IPS-NIHi11 (cell line): Measurements from ENCODE around the gene KCNRG.
"Not testable (repeated sequence)": the region's sequence is repeated elsewhere in the genome, so short reads cannot be mapped to it uniquely, and the experiment has no call there.

ENCODE experiments used
- DNase-seq: peaks from one replicate; pipeline ENCODE4 v3.0.0; 2012; ENCODE audit warnings: mixed read lengths, low spot score

The KCNRG gene

DNA sequence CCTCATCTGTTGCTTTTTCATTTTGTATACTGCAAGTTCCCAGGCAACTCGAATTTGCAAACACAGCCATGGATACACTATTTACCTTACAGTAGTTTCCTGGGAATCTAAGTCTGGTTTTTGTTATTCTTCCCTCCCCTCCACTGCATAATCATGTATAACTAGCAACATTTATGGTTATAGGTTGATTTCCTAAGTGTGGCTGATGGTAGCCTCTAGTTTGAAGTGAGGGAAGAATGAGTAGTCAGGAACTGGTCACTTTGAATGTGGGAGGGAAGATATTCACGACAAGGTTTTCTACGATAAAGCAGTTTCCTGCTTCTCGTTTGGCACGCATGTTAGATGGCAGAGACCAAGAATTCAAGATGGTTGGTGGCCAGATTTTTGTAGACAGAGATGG lies at the start of gene KCNRG:
Gene KCNRG, plus strand, starts transcription at position 187 of the 400 bp plus-strand sequence. Its CDS starts 50 bp downstream, at position 237.
- DNase-seq = no peak

DNA sequence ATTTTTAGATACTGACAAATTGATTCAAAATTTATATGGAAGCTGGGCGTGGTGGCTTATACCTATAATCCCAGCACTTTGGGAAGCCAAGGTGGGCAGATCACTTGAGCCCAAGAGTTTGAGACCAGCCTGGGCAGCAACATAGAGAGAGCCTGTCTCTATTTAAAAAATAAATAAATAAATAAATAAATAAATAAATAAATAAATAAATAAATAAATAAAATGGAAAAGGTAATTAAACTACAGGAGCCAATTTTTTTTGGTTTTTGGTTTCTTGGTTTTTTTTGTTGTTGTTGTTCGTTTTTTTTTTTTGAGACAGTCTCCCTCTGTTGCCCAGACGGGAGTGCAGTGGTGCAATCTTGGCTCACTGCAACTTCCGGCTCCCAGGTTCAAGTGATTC lies 47.8 kb upstream of the KCNRG start:
- no peak for DNase-seq

DNA sequence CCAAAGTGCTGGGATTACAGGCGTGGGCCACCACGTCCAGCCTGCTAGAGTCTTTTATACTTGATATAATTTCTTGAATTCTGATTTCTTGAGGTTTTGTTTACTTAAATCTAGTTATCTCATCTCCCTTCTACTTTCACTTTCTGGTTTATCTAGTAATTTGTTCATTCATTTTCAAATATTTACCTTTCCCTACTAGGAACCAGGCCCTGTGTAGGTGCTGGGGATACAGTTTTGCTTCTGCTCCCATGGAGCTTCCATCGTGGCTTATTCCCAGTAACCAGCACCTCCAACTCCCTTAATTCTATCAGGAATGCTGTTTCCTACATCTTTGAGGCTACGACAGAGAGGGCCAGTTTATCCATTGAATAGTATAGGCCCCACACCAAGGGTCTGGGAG lies 42.5 kb upstream of the KCNRG start:
- no peak for DNase-seq

GRCh38 chr13:49975826-49976225 lies 39.4 kb upstream of the KCNRG start:
- no peak for DNase-seq

GRCh38 chr13:49976314-49977258 lies 38.7 kb upstream of the KCNRG start:
- DNase-seq = peak; percentile 89

GRCh38 chr13:49977992-49978391 lies 37.3 kb upstream of the KCNRG start:
- no peak for DNase-seq

GRCh38 chr13:49980266-49980665 lies 35.0 kb upstream of the KCNRG start:
- no peak for DNase-seq

DNA sequence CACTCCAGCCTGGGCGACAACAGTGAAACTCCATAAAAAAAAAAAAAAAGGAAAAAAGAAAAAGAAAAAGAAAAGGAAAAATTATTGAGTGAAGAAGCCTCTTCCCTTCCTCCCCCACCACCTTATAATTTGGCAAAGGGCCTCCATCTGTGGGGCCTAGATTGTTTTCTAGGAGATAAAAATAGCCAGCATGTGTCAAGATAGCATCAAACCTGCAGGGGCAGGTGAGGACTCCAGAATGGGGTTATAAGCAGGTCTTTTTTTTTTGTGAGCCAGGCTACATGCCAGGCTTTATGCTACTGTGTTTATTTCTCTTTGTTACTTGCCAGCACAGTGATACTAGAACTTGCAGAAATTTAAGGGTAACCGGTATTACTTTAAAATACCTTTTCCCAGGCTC lies 30.1 kb upstream of the KCNRG start:
- no peak for DNase-seq

DNA sequence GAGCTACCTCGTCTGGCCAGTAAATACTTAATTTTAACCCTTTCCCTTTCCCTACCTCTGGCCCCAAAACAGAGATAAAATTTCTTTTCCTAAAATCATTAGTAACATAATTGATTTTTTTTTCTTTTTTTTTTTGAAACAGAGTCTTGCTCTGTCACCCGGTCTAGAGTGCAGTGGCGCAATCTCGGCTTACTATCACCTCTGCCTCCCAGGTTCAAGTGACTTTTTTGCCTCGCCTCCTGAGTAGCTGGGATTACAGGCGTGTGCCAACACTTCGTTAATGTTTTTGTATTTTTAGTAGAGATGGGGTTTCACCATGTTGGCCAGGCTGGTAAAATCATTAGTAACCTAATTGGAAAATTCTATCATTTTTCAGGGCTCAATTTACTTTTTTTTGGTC lies 28.8 kb upstream of the KCNRG start:
- DNase-seq = no peak

- not testable (repeated sequence) for DNase-seq
Measured at GRCh38 chr13:49990612-49991011, 24.6 kb upstream of the KCNRG start.

DNA sequence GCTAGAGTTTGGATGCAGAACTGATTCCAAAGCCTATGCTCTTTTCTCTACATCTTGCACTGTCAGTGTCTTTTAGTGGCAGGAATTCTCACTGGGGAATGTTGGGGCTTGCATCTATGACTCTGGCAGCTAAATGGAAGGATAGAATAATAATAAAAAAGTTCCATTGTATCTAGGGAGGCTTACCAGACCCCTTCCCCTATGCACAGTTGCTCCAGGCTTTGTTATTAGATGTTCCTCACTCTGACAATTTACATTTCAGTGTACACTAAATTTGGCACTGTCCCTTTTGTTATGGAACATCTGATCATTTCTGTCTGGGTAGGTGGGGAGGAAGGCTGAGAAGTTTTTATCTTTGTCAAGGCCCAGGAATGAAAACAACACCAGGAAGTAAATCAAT lies 22.1 kb upstream of the KCNRG start:
- DNase-seq = no peak

DNA sequence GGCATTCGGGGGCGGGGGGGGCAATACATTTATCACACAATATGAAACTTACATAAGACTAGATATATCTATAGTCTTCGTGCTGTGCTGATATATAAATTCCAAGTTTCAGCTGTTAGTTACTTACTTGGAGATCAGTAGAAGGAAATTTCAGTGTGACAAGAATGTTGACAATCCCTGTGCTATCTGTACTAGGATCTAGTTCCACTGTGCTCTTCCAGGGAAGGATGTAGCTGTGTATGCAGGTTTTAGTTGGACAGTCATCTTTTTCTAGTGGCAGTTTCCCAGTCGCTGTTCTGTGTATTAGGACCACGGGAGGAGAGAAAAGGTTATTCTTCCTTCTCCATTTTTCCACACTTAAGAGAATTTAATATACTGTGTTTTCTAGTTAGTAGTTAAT lies 21.6 kb upstream of the KCNRG start:
- no peak for DNase-seq

- no peak for DNase-seq
Measured at GRCh38 chr13:49995625-49996101, 19.6 kb upstream of the KCNRG start.

DNA sequence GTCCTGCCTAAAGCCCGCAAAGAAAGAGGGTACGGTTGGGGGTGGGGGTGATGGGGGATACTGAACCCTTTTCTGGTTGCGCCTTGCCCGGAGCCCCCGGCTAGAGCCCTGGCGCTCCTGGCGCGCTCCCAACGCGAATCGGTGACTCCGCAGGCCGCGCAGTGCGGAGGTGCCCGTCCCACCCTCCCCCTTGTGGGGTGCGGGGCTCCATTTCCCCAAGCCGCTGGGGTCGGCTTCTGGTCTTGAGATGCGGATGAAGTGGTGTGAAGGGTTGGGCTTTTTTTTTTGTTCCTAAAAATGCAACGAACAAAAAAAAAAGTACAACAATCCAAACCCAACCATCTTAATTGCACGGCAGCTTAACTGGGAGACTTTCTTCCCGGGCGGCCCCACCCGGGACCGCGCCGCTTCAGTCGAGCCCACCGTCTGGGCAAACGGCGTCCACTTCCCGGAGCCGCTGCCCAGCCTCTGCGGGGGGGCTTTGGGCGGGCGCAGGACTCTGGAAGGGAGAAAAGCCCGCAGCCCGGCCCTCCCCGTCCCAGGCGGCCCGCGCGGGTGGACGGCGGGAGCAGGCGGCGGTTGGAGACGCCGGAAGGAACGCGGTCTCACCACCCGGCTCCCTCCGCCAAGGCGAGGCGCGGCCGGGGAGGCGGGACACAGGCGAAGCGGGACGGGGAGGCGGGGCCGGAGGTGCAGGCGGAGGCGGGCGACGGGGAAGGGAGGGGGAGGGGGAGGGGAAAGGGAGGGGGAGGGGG lies 18.9 kb upstream of the KCNRG start:
- DNase-seq = peak; percentile 93

DNA sequence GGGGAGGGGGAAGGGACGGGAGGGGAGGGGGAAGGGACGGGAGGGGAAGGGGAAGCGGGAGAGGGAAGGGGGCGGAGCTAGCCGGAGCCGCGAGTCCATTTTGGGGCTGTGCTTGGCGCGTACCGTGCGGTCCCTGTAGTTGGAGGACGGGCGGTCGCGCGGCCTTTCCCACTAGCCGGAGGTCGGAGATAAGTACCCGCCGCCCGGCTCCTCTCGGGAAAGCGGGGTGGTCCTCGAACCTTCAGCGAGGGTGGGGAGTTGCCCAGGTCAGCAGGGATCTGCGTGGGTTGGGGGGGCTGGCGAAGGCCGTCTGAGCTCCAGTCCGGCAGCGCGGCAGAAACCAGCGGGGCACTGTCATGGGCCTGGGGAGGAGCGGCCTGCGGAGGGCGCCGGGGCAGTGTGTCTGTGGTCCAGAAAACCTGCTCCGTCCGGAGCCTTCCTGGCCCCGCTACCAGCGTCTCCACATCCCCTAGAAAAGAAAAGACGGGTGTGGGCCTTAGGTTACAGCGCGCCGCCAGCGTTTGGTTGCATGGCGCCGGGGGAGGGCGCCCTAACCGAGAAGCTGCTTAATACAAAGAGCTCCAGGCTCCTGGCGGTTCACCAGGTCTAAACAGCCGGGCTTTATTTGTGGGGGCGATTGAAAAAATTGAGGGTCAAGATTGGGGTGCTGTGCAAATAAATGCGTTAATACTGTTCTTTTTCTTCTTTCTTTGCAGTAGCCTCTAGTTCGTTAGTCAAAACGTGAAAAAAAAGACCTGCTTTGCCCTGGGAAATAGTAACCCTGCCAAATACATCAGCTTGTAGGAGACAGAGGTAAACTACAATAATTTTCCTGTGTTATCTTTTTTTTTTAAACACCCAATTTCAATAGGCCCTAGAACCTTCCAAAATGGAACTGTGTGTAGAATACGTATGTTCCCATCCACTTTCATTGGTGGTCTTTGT lies 18.0 kb upstream of the KCNRG start, which contains the start of gene TRIM13:
Gene TRIM13, plus strand, starts transcription at position 92 of the 945 bp plus-strand sequence. CDS start 14,899 bp downstream, outside the sequence.
- DNase-seq = peak; percentile 72

GRCh38 chr13:49997955-49998354 lies 17.3 kb upstream of the KCNRG start:
- no peak for DNase-seq

DNA sequence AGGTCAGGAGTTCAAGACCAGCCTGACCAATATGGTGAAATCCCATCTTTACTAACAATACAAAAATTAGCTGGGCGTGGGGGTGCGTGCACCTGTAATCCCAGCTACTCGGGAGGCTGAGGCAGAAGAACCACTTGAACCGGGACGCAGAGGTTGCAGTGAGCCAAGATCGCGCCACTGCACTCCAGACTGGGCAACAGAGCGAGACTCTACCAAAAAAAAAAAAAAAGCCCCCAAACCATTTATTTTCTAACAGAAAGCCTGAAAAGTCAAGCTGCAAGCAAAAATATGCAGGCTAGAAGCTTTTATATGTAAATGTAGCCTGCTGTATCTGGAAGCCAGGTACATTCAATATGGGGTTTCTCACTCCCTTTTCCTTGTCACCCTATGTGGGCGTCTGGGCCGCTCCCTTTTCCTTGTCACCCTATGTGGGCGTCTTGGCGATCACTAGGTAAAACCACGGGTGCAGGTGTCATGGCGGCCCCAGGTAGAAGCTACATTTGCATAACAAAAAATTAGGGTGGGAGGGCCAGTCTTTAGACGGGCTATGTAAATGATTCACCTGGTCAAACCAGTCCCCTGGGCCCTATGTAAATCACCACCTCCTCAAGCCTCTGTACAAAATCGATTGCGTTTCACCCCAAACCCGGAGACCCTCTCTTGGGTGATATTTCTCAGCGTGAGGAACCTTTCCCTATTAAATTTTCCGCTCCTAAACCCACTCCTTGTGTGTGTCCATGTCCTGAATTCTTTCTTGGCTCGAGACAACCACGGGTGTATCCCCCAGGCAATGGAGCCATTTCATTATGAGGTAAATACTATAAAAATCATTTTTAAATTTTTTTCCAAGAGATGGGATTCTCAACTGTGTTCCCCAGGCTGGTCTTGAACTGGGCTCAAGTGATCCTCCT lies 16.3 kb upstream of the KCNRG start:
- no peak for DNase-seq

DNA sequence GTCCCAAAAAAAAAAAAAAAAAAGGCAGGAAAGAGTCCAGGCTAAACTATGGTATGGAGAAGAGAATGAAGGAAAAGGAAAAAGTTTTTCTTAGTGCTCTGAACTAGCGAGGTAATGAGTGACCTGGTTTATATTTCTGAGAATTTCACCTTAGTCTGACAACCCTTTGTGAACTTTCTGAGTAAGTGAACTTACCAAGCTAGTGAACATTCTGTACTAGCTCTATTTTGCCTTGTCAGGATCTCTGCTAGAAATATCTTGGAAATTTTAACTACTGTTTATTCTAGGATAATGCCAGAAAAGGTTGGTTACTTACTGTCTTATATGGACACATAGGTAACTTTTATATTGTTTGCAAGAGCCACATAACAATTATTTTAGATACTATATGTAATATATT lies 14.0 kb upstream of the KCNRG start:
- no peak for DNase-seq

GRCh38 chr13:50006426-50007135 lies 8.7 kb upstream of the KCNRG start:
- no peak for DNase-seq

DNA sequence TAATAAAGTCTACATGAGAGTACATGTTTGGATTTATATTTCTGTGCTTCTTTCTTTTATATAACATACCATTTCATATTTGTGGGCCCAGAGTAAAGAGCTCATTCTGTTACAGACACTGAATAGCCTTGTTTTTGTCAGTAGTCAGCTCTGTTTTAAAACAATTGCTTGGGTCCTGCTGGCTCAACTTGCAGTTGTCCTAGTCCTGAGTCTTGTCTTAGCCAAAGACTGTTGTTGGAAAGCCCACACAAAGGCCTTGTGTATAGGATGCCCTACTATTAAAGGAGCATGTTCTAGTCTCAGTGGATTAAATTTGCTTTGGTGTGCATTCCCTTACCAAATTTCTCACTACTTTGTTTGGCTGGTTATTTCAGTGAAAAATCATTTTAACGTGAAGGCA lies 3.8 kb upstream of the KCNRG start:
- DNase-seq = no peak
